Measurements from ENCODE around the gene ABCC1.
"Not testable (repeated sequence)": the region's sequence is repeated elsewhere in the genome, so short reads cannot be mapped to it uniquely, and the experiment has no call there.

ABCC1 gene

DNA sequence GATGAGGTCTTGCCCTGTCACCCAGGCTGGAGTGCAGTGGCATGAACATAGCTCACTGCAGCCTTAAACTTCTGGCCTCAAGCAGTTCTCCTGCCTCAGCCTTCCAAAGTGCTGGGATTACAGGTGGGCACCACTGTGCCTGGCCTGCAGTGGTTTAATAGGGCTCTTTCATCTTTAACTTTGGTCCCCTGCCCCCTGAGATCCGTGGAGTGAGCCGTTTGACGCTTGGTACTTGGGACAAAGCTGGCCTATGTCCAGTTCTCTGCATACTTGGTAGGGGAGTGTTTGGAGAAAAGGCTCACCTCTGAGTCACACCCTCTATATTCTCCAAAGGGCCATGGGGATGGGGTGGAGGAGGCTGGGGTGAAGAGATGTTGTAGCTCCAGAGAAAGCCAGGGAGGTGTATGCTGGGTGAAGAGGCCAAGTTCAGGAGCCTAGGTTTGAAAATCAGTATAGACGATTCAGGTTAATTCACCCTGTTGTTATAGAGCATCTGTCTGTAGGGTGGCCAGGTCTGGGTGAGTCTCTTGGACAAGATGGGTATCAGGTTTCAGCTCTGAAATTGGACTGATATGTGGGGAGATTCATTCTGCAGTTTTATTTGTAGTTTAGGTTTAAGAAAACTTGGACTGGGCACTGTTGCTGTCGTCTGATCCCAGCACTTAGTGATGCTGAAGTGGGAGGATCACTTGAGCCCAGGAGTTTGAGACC lies 17.6 kb downstream of the ABCC1 start:
- DNase-seq (ENCODE audit: low read depth in 2 of 2): no peak

DNA sequence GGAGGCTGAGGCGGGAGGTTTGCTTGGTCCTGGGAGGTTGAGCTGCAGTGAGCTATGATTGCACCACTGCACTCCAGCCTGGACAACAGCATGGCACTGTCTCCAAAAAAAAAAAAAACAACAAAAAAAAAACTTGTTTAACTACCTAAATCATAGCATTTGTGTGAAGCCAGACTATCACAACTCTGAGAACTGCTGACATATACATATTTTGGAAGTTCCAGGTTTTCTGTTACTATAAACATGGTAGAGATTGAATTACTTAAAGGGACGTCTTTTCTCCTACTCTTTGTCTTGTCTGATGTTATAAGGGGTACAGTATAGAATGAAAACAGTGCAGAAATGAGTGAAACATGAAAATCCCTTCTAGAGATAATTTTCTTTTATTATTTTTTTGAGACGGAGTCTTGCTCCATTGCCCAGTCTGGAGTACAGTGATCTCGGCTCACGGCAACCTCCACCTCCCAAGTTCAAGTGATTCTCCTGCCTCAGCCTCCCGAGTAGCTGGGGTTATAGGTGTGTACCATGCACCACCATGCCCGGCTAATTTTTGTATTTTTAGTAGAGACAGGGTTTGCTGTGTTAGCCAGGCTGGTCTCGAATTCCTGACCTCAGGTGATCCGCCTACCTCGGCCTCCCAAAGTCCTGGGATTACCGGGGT lies 18.4 kb downstream of the ABCC1 start:
- no peak for DNase-seq (ENCODE audit: low read depth in 2 of 2)

DNA sequence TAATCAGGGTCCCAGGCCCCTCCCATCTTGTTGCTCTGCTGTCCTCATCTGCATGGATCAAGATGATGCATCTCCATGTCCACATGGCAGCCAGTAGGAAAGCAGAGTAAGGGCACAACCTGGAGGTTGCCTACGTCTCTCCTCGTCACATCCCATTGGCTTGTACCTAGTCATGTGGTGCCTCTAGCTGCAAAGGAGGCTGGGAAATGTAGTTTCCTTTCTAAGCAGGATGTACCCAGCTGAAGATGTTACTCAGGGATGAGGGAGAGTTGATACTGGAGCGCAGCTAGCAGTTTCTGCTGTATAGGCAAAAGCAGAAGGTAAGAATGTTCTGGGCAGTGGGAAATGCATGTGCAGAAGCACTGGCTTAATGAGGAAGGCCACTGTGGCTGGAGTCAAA lies 20.8 kb downstream of the ABCC1 start:
- no peak for DNase-seq (ENCODE audit: low read depth in 2 of 2)

- no peak for DNase-seq (ENCODE audit: low read depth in 2 of 2)
These were observed 21.5 kb downstream of the ABCC1 start for GRCh38 chr16:15970743-15971439.

DNA sequence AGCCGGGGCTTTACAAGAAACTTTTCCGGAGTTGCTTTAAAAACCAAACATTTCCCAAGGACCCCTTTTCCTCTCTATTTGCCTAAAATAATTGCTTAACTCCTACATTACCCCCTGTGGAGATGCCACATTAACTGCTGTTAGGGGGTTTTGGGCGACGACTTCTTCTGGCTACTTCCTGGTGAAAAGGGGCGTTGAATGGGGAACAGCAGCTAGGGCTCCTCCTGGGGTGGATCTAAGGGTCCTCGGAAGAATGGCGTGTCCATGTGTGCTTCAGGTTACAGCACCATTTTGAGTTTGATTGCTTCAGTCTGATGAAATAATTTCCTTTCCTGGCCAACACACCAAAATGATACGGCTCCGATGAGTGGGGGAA lies 22.0 kb downstream of the ABCC1 start:
- DNase-seq (ENCODE audit: low read depth in 2 of 2): no peak

- no peak for DNase-seq (ENCODE audit: low read depth in 2 of 2)
These were observed 22.8 kb downstream of the ABCC1 start for GRCh38 chr16:15972046-15972868.

DNA sequence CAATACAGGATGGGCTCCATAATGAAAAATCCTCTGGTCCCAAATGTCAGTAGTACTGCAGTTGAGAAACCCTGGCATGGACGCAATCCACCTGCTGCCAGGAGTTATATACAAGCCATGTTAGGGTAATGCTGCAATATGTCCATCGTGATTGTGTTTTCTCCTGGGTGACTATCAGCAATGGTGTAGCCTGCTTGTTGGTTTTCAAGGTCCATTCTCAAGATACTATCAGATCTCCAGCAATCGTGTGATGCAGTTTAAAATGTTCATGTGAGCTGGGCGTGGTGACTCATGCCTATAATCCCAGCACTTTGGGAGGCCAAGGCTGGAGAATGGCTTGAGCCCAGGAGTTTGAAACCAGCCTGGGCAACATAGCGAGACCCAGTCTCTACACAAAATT lies 24.0 kb downstream of the ABCC1 start:
- DNase-seq (ENCODE audit: low read depth in 2 of 2): no peak

DNA sequence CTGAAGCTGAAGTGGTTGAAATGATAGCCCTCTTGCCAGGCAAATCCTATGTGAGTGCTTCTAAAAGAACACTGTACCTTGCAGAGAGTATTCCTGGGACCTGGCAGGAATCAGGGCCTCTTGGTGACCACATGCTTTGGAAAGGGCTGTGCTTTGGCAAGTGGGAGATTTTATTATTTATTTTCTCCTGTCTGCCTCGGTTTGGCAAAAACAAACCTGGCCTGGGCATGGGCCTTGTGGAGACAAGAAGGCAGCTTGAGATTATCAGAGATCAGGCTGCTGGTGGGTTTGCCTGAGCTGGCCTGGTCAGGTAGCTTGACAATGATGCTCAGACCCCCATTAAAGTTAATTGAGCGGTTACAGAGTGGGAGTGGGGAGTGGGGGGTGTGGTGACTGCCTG lies 24.6 kb downstream of the ABCC1 start:
- DNase-seq (ENCODE audit: low read depth in 2 of 2): no peak

DNA sequence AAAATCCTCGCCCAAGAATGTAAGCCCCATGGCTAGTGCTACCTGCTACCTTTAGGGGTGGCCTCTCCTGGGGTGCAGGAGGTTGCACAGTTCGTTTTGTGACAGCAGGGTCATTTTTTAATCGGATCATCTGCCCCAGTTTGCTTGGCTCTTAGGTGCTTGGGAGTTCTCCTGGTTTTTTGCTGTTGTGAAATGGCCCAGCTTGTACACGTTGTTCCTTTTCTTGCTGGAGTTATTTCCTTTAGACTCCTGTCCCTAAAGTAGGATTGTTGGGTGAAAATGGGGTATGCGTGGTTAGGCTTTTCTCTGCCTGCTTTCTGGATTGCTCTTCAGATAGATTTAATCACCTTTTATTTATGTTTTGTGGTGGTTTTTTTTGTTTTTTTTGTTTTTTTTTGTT lies 25.8 kb downstream of the ABCC1 start:
- DNase-seq (ENCODE audit: low read depth in 2 of 2): no peak

DNA sequence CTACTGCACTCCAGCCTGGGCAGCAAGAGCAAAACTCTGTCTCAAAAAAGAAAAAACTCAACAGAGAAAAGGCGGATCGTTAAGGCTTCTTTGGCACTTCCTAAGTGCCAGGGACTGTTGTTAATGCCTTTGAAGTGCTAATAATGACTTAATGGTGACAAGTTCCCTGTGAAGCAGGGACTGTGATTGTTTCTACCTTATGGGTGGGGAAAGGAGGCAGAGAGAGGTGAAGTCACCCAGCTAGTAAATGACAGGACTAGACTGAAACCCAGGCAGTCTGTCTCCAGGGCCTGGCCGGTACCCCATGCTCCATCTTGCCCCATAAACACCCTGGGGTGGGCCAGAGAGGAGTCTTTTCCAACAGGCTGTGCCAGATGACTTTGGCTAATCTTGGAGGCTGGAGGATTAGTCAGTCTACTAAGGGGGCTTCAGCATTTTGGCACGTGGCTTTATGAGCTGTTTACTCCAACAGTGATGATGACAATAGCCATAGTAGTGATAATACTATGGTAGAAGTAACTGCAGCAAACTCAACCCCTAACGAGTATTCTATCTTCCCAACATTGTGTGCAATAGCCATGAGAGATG lies 26.9 kb downstream of the ABCC1 start:
- no peak for DNase-seq (ENCODE audit: low read depth in 2 of 2)

- no peak for DNase-seq (ENCODE audit: low read depth in 2 of 2)
These were observed 27.7 kb downstream of the ABCC1 start for GRCh38 chr16:15976929-15977637.

- no peak for DNase-seq (ENCODE audit: low read depth in 2 of 2)
These were observed 30.4 kb downstream of the ABCC1 start for GRCh38 chr16:15979801-15980200.

DNA sequence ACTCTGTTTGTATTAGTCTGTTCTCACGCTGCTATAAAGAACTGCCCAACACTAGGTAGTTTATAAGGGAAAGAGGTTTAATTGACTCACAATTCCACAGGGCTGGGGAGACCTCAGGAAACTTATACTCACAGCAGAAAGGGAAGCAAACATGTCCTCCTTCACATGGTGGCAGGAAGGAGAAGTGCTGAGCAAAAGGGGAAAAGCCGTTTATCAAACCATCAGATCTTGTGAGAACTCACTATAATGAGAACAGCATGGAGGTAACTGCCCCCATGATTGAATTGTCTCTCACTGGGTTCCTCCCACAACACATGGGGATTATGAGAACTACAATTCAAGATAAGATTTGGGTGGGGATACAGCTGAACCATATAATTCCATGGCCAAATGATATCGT lies 30.9 kb downstream of the ABCC1 start:
- DNase-seq (ENCODE audit: low read depth in 2 of 2): no peak

DNA sequence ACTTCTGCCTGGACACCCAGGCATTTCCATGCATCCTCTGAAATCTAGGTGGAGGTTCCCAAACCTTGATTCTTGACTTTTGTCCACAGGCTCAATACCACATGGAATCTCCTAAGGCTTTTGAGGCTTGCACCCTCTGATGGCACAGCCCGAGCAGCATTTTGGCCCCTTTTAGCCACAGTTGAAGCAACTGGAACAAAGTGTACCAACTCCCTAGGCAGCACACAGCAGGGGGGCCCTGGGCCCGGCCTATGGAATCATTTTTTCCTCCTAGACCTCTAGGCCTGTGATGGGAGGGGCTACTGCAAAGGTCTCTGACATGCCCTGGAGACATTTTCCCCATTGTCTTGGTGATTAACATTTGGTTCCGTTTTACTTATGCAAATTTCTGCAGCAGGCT lies 32.0 kb downstream of the ABCC1 start:
- DNase-seq (ENCODE audit: low read depth in 2 of 2): no peak

GRCh38 chr16:15982194-15982915 lies 32.9 kb downstream of the ABCC1 start:
- not testable (repeated sequence) for DNase-seq (ENCODE audit: low read depth in 2 of 2)

DNA sequence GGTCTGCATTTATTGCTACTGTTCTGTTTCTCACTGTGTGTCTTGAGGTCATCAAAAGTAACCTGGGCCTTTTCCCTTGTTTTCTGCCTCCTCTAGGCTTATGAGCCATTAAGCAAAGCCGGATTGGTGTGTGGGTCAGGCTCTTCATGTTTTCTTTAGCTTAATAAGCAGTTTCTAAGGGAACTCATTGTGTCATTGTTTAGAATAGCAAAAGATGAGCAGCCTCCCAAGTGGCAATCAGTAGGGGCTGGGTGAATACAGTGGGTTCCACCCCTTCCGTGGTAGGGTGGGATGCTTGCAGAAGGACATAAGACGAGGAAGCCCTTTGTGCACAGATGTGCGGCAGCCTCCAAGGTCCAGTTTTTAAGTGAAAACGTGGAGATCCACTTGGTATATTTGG lies 34.5 kb downstream of the ABCC1 start:
- no peak for DNase-seq (ENCODE audit: low read depth in 2 of 2)

GRCh38 chr16:15985144-15985543 lies 35.7 kb downstream of the ABCC1 start:
- no peak for DNase-seq (ENCODE audit: low read depth in 2 of 2)

DNA sequence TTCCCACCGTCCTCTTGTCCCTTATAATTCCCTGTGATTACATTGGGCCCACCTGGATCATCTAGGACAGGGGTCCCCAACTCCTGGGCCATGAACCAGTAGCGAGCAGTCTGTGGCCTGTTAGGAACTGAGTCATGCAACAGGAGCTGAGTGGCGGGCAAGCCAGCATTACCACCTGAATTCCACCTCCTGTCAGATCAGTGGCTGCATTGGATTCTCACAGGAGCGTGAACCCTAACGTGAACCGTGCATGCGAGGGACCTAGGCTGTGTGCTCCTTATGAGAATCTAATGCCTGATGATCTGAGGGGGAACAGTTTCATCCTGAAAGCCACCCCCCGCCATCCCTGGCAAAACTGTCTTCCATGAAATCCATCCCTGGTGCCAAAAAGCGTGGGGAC lies 36.8 kb downstream of the ABCC1 start:
- no peak for DNase-seq (ENCODE audit: low read depth in 2 of 2)

GRCh38 chr16:15988268-15989013 lies 39.0 kb downstream of the ABCC1 start:
- no peak for DNase-seq (ENCODE audit: low read depth in 2 of 2)

- no peak for DNase-seq (ENCODE audit: low read depth in 2 of 2)
These were observed 41.5 kb downstream of the ABCC1 start for GRCh38 chr16:15990902-15991301.
